Measurements from ENCODE around the gene EIF5A2.
"Not testable (repeated sequence)": the region's sequence is repeated elsewhere in the genome, so short reads cannot be mapped to it uniquely, and the experiment has no call there.

Gene EIF5A2

DNA sequence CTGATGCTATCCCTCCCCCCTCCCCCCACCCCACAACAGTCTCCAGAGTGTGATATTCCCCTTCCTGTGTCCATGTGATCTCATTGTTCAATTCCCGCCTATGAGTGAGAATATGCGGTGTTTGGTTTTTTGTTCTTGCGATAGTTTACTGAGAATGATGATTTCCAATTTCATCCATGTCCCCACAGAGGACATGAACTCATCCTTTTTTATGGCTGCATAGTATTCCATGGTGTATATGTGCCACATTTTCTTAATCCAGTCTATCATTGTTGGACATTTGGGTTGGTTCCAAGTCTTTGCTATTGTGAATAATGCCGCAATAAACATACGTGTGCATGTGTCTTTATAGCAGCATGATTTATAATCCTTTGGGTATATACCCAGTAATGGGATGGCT is 29.7 kb downstream of the EIF5A2 start:
- H3K27me3 Mint-ChIP-seq (ENCODE audit: low read depth): peaks cover 10% of the 10 kb centered on the region
- not testable (repeated sequence) for H3K4me1 Mint-ChIP-seq (ENCODE audit: low read depth); H3K36me3 Mint-ChIP-seq (ENCODE audit: low read depth); H3K4me3 Mint-ChIP-seq; H3K27ac Mint-ChIP-seq; DNase-seq (ENCODE audit: low spot score); H3K9me3 Mint-ChIP-seq

DNA sequence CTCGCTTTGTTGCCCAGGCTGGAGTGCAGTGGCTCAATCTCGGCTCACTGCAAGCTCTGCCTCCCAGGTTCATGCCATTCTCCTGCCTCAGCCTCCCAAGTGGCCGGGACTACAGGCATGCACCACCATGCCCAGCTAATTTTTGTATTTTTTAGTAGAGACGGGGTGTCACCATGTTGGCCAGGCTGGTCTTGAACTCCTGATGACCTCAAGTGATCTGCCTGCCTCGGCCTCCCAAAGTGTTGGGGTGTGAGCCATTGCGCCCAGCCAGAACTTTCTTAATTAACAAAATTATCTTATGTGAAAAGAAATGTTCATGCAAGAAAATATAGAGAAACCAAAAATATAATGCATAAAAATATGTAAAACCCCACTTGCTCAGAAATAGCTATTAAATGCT is 31.1 kb downstream of the EIF5A2 start:
- H3K27ac Mint-ChIP-seq; H3K36me3 Mint-ChIP-seq (ENCODE audit: low read depth); H3K9me3 Mint-ChIP-seq: not testable (repeated sequence)

DNA sequence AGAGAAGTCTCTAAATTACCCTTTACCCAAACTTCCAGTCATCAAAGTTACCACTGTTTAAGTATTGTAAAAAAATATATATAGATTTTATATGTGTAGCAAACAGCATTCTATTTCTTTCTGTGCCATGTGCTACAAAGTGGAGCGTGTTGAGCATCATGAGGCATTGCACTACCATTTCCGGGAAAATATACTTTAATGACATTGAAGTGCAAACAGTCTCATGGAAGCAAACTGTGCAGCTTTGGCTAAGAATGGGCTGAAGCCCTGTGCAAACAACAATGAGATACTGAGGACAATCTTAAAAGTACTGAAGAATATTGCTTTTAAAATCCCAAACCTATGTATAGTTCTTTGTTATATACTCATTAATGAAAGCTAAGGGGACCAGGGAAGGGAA is 31.9 kb downstream of the EIF5A2 start:
- H3K9me3 Mint-ChIP-seq: no peaks in the 10 kb centered on the region
- DNase-seq (ENCODE audit: low spot score): no peak
- no peaks in the 10 kb centered on the region for H3K4me1 Mint-ChIP-seq (ENCODE audit: low read depth)
- no peak overlapping the region for H3K27ac Mint-ChIP-seq
- no peaks in the 10 kb centered on the region for H3K36me3 Mint-ChIP-seq (ENCODE audit: low read depth)
- H3K27me3 Mint-ChIP-seq (ENCODE audit: low read depth): peaks cover 11% of the 10 kb centered on the region
- no peak overlapping the region for H3K4me3 Mint-ChIP-seq

More for the DNA sequence above, 31.1 kb downstream of the EIF5A2 start:
- H3K4me3 Mint-ChIP-seq; H3K4me1 Mint-ChIP-seq (ENCODE audit: low read depth); DNase-seq (ENCODE audit: low spot score): not testable (repeated sequence)
- H3K27me3 Mint-ChIP-seq (ENCODE audit: low read depth): peaks cover 11% of the 10 kb centered on the region

DNA sequence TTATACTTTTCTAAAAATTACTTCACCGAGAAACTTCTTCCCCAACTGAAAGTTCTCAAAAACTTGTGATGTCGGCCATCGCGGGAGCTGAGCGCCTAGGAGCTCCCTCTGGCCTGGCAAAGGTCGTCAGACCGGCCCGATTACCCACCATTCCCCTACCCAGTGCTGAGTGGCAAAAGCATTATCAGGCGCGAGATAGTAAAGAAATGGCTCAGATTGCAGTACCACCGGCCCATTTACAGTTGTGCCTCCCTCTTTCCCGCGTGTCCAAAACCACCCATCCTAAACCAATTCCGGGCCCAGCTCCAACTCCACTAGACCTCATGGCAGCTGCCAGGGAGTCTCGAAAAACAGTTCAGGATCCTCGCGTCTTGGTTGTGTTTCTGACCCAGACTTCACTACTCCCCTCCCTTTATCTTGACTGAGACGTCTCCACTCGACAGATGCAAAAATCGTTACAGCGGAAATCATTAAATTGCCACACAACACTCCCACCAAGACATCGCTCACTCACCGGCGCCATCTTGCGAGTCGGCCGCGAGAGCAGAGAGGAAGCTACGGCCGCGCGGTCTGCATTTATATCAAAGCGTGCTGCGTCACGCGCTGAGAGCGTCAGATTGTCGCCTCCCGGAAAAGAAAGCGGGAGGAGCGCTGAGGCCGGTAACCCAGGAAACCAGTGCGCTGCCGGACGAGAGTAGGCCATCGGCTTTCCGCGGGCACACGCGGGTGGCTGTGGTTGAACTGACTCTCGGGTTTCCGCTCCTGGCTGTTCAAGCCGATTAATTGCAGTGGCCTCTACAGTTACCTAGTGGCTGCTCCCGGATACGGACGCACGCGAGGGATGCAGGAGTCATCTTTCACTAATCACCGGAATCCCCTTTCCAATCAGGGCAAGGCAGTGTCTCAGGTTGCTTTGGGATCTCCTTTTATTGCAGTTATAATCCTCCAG is 38.5 kb downstream of the EIF5A2 start, which contains the start of gene RPL22L1:
RPL22L1 (minus strand) TSS at position 551 of the 949 bp plus-strand sequence; CDS start at position 523, 28 bp downstream.
- Mint-ChIP-seq H3K27me3 (ENCODE audit: low read depth) (peaks cover 6% of the 10 kb centered on the region), H3K4me3 (peak within 1 kb of the TSS; percentile 95), H3K27ac (peak within 1 kb of the TSS; percentile 97), H3K4me1 (ENCODE audit: low read depth) (peaks cover 21% of the 10 kb centered on the region), H3K9me3 (no peaks in the 10 kb centered on the region), H3K36me3 (ENCODE audit: low read depth) (peaks cover 33% of the 10 kb centered on the region)
- peak; percentile 94 for DNase-seq (ENCODE audit: low spot score)

DNA sequence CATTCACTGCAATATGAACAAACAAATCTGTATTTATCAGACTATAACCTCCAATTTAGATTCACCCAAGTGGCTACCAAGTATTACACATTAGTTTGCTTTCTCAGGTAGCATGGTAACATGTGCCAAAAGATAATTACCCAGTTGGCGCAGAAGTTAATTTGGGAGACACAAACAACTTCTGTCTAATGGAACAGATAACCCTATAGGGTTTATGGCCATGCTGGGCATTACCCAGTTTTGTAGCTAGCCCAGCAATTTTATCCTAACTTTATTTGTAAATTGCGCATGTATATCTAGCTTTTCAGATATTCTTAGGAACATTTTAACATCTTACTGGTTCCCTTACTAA is 39.2 kb downstream of the EIF5A2 start:
- H3K9me3 Mint-ChIP-seq: no peaks in the 10 kb centered on the region
- DNase-seq (ENCODE audit: low spot score): no peak
- H3K27me3 Mint-ChIP-seq (ENCODE audit: low read depth): peaks cover 5% of the 10 kb centered on the region
- H3K4me3 Mint-ChIP-seq: peak overlapping the region; percentile 95
- peaks cover 39% of the 10 kb centered on the region for H3K36me3 Mint-ChIP-seq (ENCODE audit: low read depth)
- peaks cover 21% of the 10 kb centered on the region for H3K4me1 Mint-ChIP-seq (ENCODE audit: low read depth)
- H3K27ac Mint-ChIP-seq: peak overlapping the region; percentile 97

DNA sequence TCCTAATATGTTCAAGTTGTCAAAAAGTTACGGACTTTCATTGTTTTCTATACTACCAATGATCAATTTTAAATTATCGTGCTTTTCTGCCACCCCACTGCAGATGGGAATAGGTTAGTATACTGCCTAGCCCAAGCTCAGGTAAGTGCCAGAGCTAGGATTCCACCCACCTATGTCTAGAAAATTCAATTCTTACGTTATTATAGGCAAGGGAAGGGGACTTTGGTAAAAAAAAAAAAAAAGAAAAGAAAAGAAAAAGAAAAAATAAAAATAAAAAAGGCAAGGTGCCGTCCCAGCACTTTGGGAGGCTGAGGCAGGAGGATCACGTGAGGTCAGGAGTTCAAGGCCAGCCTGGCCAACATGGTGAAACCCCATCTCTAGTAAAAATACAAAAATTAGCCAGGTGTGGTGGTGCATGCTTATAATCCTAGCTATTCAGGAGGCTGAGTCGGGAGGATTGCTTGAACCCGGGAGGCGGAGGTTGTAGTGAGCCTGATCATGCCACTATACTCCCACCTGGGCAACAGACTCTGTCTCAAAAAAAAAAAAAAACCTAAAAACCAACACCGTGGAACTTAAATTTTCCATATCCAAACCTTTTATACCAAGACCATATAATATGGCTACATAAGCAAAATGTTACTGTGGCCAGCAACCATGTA is 39.7 kb downstream of the EIF5A2 start:
- no peak for DNase-seq (ENCODE audit: low spot score)
- H3K27me3 Mint-ChIP-seq (ENCODE audit: low read depth): peaks cover under 1% of the 10 kb centered on the region
- H3K4me1 Mint-ChIP-seq (ENCODE audit: low read depth): peaks cover 21% of the 10 kb centered on the region
- peak overlapping the region; percentile 95 for H3K4me3 Mint-ChIP-seq
- H3K36me3 Mint-ChIP-seq (ENCODE audit: low read depth): peaks cover 43% of the 10 kb centered on the region
- no peaks in the 10 kb centered on the region for H3K9me3 Mint-ChIP-seq
- H3K27ac Mint-ChIP-seq: peak overlapping the region; percentile 97

DNA sequence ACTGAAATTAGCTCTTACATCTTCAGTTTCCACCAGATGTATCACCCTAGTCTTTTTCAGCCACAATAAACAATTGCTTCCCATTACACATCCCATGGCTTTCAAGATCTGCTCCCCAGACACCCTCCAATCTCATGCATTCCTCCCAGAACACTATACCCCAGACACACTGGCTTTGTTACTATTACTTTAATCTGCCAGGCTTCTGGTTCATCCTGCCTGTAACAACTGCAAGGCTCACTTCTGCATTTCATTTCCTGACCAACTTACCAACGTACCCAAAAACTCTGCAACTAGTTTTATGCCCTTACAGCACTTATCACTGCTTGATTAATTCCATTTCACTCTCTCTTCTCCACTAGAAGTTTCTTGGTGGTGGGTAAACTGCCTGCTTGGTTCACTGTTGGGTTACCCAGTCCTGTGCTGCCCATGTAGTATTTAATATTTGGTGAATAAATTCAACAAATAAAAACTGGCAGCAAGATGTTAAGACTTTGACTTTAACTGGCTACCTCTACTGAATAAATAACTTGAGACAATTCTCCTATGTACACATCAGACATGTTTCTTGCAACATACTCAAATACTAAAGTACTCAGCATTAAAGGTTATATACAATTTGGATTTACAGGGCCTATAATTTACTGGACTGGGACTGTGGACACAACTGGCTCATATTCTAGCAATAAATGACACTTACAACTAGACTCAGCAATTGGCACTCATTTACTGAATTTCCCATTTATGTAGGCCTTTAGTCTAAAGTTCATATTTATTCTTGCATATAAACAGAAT is 41.1 kb downstream of the EIF5A2 start:
- Mint-ChIP-seq H3K4me3 (peak overlapping the region; percentile 30), H3K27ac (peak overlapping the region; percentile 2), H3K27me3 (ENCODE audit: low read depth) (no peaks in the 10 kb centered on the region), H3K4me1 (ENCODE audit: low read depth) (peaks cover 21% of the 10 kb centered on the region), H3K9me3 (no peaks in the 10 kb centered on the region), H3K36me3 (ENCODE audit: low read depth) (peaks cover 46% of the 10 kb centered on the region)
- no peak for DNase-seq (ENCODE audit: low spot score)

DNA sequence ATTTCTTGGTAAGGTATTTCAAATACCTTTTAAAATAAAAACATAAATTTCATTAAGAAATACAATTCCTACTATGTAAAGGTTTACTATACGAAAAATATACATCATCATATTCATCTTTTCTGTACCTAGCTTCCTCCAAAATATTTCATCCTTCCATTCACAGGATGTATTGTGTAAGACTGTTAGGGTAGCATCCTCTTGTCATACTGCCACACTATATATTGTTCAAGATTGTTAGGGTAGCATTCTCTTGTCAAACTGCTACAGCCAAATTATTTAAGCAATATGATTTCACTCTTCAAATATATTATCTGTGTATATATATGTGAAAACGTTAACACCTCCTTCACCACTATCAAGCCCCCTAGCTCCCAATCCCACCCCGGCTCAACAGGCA is 41.9 kb downstream of the EIF5A2 start:
- no peaks in the 10 kb centered on the region for H3K9me3 Mint-ChIP-seq
- no peak overlapping the region for H3K4me3 Mint-ChIP-seq
- DNase-seq (ENCODE audit: low spot score): no peak
- no peaks in the 10 kb centered on the region for H3K27me3 Mint-ChIP-seq (ENCODE audit: low read depth)
- peaks cover 46% of the 10 kb centered on the region for H3K36me3 Mint-ChIP-seq (ENCODE audit: low read depth)
- no peak overlapping the region for H3K27ac Mint-ChIP-seq
- H3K4me1 Mint-ChIP-seq (ENCODE audit: low read depth): peaks cover 21% of the 10 kb centered on the region

DNA sequence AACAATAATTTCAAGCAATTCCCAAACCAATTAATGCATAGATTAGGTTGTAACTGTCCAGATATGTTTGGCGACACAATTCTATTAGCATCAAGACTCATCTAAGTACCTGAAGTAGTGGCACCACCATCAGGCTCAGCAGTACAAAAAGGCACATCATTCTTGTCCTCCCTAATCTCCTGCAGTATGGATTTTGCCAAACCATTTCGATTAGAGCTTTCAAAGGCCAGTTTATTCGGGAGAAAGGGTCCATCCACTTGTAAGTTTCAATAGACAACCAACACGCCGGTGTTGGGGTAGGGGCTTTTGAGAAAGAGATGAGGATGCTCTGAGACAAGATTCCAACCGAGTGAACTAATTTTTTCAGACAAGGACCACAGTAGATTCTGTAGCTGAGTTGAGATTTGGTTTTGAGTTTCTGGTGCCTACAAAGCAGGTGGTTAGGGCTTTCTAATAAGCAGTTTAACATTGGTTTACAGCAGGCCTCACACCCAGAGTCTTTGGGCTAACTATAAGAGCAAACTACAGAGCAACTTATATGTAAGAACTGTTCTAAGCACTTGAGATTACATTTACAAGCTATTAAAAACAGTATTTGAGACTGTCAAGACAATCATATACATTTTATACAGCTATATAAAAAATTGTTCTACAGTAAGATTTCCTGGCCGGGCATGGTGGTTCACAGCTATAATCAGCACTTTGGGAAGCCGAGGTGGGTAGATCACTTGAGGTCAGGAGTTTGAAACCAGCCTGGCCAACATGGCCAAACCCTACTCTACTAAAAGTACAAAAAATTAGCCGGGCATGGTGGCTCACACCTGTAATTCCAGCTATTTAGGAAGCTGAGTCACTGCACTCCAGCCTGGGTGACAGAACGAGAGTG is 43.0 kb downstream of the EIF5A2 start:
- peaks cover 46% of the 10 kb centered on the region for H3K36me3 Mint-ChIP-seq (ENCODE audit: low read depth)
- H3K4me1 Mint-ChIP-seq (ENCODE audit: low read depth): peaks cover 16% of the 10 kb centered on the region
- H3K9me3 Mint-ChIP-seq: no peaks in the 10 kb centered on the region
- H3K4me3 Mint-ChIP-seq: no peak overlapping the region
- DNase-seq (ENCODE audit: low spot score): no peak
- no peak overlapping the region for H3K27ac Mint-ChIP-seq
- no peaks in the 10 kb centered on the region for H3K27me3 Mint-ChIP-seq (ENCODE audit: low read depth)

DNA sequence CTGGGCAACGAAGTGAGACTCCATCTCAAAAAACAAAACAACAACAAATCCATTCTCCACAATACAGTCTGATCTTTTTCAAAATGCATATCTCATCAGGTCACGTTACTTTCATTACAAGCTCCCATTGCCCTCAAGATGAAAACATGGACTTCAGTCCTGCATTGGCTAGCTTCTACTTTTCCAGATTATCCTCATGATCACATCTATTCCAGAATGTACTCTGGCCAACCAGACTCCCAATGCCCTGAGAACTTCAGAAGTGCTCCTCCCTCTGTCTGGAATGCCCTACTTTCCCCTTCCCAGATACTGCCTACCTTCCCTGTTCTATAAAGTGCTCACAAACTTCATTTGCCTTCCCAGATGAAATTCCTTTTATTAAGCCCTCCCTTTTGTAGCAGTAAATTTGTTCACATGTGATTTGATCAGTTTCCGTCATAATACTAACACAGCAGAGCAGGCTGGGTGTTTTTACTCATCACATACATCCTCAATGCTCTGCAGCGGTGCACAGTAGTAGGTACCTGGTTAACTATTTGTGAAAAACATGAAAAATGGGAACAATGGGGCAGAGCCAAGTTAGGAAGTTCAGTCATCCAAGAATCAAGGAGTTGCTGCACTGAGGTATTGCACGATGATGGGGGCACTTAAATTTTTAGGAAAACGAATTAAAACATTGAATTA is 43.8 kb downstream of the EIF5A2 start:
- Mint-ChIP-seq H3K4me3 (no peak overlapping the region), H3K27ac (no peak overlapping the region)
- no peak for DNase-seq (ENCODE audit: low spot score)

DNA sequence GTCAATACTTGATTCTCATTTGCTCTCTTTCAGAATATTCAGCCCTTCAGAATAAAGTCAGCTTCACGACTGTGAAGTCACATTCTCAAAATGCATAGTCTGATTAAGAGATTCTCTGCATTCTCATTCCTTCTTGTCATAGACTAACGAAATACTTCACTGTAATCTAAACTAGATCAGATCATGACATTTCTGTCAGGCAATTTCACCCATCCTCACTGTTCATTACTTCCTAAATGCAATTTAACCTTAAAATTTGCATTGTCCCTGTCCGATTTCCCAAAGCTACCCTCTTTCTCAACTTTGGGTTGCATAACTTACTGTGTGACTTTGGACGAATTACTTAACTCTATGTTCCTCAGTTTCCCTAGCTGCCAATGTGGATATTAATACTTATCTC is 44.6 kb downstream of the EIF5A2 start:
- no peaks in the 10 kb centered on the region for H3K27me3 Mint-ChIP-seq (ENCODE audit: low read depth)
- peaks cover 35% of the 10 kb centered on the region for H3K36me3 Mint-ChIP-seq (ENCODE audit: low read depth)
- DNase-seq (ENCODE audit: low spot score): no peak
- H3K4me1 Mint-ChIP-seq (ENCODE audit: low read depth): peaks cover 11% of the 10 kb centered on the region
- no peaks in the 10 kb centered on the region for H3K9me3 Mint-ChIP-seq
- no peak overlapping the region for H3K27ac Mint-ChIP-seq
- no peak overlapping the region for H3K4me3 Mint-ChIP-seq

More for the DNA sequence above, 43.8 kb downstream of the EIF5A2 start:
- H3K36me3 Mint-ChIP-seq (ENCODE audit: low read depth): peaks cover 42% of the 10 kb centered on the region
- peaks cover 13% of the 10 kb centered on the region for H3K4me1 Mint-ChIP-seq (ENCODE audit: low read depth)
- no peaks in the 10 kb centered on the region for H3K27me3 Mint-ChIP-seq (ENCODE audit: low read depth)
- H3K9me3 Mint-ChIP-seq: no peaks in the 10 kb centered on the region

DNA sequence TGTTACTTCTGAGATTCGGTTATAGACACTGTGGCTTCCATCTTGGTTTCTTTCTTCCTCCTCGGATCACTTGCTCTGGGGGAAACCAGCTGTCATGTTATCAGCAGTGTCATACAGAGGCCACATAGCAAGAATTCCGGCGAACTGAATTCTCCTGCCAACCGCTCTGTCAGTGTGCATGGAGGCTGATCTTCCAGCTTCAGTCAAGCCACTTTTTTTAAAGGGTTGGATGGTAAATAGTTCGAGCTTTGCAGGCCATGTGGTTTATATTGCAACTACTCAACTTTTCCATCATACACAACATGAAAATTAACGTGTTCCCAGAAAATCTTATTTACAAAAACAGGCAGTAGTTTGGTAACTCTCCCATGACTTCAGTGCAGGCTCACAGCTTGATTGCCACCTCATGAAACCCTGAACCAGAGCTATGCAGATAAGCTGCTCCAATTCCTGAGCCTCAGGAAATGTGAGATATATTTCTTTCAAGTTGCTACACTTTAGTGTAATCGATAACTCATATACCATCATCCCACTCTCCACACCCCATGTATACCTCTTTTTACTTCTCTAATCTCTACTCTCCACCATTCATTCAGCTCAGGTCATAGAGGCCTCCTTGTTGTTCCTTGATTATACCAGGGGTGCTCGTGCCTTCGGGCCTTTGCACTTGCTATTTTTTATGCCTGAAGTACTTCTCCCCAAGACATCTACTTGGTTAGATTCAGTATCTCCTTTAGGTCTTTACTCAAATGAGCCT is 45.6 kb downstream of the EIF5A2 start:
- Mint-ChIP-seq H3K27me3 (ENCODE audit: low read depth) (no peaks in the 10 kb centered on the region), H3K4me3 (no peak overlapping the region), H3K9me3 (no peaks in the 10 kb centered on the region), H3K4me1 (ENCODE audit: low read depth) (peaks cover 10% of the 10 kb centered on the region), H3K36me3 (ENCODE audit: low read depth) (peaks cover 35% of the 10 kb centered on the region), H3K27ac (no peak overlapping the region)
- no peak for DNase-seq (ENCODE audit: low spot score)

Measured in T-helper 2 cell treated with Interferon-gamma antibody and Interleukin-4, amounts not matched to agents 5 μg/mL and 100 μg/mL, for 36 hours (primary cell).